SK-N-SH treated with all-trans-retinoic acid at 6 μM for 48 hours (cell line): ENCODE data around the gene IFNK.

ENCODE experiments used
- ARNTL ChIP-seq: fragments of 450-650 bp; formaldehyde crosslinking; IDR thresholded peaks from 2 replicates; pipeline ENCODE4 v1.5.0; 2020; ENCODE audit warnings: low read depth, mild to moderate bottlenecking, moderate library complexity, borderline replicate concordance
- ESRRG ChIP-seq: fragments of 250-450 bp; sonication (Bioruptor Pico); IDR thresholded peaks from 2 replicates; pipeline ENCODE4 v1.6.1; 2021; ENCODE audit warnings: mild to moderate bottlenecking
- ISL1 ChIP-seq: fragments of 250-450 bp; sonication (Bioruptor Pico); IDR thresholded peaks from 2 replicates; pipeline ENCODE4 v2.1.2; 2022; ENCODE audit warnings: mild to moderate bottlenecking, moderate library complexity
- PATZ1 ChIP-seq: fragments of 250-450 bp; sonication (Bioruptor Pico); IDR thresholded peaks from 2 replicates; pipeline ENCODE4 v1.8.0; 2020; ENCODE audit warnings: mild to moderate bottlenecking, moderate library complexity, borderline replicate concordance
- POU6F1 ChIP-seq: fragments of 250-450 bp; sonication (Bioruptor Pico); IDR thresholded peaks from 2 replicates; pipeline ENCODE4 v1.8.0; 2021; ENCODE audit warnings: low read depth, mild to moderate bottlenecking, moderate library complexity, borderline replicate concordance
- PPARA ChIP-seq: fragments of 250-450 bp; sonication (Bioruptor Pico); IDR thresholded peaks from 2 replicates; pipeline ENCODE4 v1.5.0; 2020; ENCODE audit warnings: mild to moderate bottlenecking, borderline replicate concordance
- TCF4 ChIP-seq: fragments of 250-450 bp; sonication (Bioruptor Pico); IDR thresholded peaks from 2 replicates; pipeline ENCODE4 v1.8.0; 2021; ENCODE audit warnings: mild to moderate bottlenecking, moderate library complexity, borderline replicate concordance
- TOX ChIP-seq: fragments of 250-450 bp; sonication (Bioruptor Pico); IDR thresholded peaks from 2 replicates; pipeline ENCODE4 v1.8.0; 2021; ENCODE audit warnings: mild to moderate bottlenecking, moderate library complexity, borderline replicate concordance
- ZFP3 ChIP-seq: fragments of 250-450 bp; sonication (Bioruptor Pico); IDR thresholded peaks from 2 replicates; pipeline ENCODE4 v1.5.0; 2020; ENCODE audit warnings: mild to moderate bottlenecking, moderate library complexity
- ZNF70 ChIP-seq: fragments of 450-650 bp; formaldehyde crosslinking; IDR thresholded peaks from 2 replicates; pipeline ENCODE4 v1.5.0; 2020; ENCODE audit warnings: mild to moderate bottlenecking, moderate library complexity

GRCh38 chr9:27474305-27474704, 49.8 kb upstream of the IFNK start:
- TF ChIP-seq ARNTL (CRISPR knock-in tag) (no peak), PATZ1 (no peak), ISL1 (CRISPR knock-in tag) (no peak), PPARA (CRISPR knock-in tag) (no peak), TOX (CRISPR knock-in tag) (no peak), ZNF70 (CRISPR knock-in tag) (no peak), ESRRG (CRISPR knock-in tag) (no peak), TCF4 (CRISPR knock-in tag) (no peak), ZFP3 (CRISPR knock-in tag) (no peak), POU6F1 (CRISPR knock-in tag) (no peak)
